Neural progenitor cell (in vitro differentiated cells): ENCODE data around the gene TMEM121.

Source experiments
- EZH2phosphoT487 ChIP-seq: fragments of 200-600 bp; sonication (generic); IDR thresholded peaks from 2 replicates; pipeline ENCODE4 v1.6.1; 2017; ENCODE audit warnings: antibody characterized with exemption
- TF ChIP-seq, protein P1 (sequence below): fragments of 200-600 bp; sonication (generic); IDR thresholded peaks from 2 replicates; pipeline ENCODE4 v1.5.1; 2017; ENCODE audit warnings: antibody characterized with exemption, mild to moderate bottlenecking

DNA sequence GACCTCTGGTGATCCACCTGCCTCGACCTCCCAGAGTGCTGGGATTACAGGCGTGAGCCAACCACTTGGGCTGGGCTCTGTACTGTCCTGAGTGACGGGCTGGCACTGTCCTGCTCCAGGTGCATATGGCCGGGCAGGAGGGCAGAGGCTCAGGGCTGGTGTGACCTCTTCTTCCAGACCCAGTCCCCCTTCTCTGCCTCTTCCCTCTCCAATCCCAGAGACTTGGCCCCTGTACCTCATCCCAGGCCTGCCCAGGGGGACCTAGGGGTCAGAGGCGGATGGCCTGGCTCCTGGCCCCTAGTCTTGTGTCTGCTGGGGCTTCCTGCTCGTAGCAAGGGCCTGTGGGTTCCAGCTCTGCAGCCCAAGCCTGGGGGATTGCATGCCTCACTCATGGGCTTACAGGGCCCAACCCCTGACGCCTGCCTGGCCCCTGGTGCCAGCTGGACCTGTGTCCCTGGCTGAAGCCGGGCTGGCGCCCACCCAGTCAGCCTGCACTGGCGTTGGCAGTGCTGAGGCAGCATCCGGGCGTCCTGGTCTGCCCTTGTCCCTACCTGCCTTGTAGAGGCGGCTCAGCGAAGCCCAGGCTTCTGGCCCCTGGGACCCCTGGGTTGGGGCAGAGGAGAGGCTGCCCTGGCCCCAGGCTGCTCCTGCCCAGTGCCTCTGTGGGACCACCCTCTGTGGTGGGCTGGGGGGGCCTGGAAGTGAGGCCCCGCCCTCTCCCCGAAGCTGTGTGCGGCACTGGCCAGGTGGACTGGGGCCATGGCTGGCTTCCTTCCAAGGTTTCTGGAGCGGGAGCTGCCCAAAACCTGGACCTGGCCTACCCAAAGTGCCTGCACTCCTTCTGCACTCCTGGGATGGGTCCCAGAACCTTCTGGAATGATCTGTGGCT lies 31.0 kb upstream of the TMEM121 start:
- TF ChIP-seq, protein P1, sequence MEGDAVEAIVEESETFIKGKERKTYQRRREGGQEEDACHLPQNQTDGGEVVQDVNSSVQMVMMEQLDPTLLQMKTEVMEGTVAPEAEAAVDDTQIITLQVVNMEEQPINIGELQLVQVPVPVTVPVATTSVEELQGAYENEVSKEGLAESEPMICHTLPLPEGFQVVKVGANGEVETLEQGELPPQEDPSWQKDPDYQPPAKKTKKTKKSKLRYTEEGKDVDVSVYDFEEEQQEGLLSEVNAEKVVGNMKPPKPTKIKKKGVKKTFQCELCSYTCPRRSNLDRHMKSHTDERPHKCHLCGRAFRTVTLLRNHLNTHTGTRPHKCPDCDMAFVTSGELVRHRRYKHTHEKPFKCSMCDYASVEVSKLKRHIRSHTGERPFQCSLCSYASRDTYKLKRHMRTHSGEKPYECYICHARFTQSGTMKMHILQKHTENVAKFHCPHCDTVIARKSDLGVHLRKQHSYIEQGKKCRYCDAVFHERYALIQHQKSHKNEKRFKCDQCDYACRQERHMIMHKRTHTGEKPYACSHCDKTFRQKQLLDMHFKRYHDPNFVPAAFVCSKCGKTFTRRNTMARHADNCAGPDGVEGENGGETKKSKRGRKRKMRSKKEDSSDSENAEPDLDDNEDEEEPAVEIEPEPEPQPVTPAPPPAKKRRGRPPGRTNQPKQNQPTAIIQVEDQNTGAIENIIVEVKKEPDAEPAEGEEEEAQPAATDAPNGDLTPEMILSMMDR, result no peak
- no peak for TF ChIP-seq EZH2phosphoT487
